T-helper 1 cell treated with Interleukin-12 subunit alpha and Interleukin-12 subunit beta and Interleukin-4 antibody, amounts not matched to agents 30 ng/mL and 1 ng/mL, for 36 hours (primary cell): ENCODE measurements around the gene RAB9B. TPM values are rescaled to one million over a fixed set of nuclear protein-coding genes. Genes with fewer than 3 reads are reported as not detected.
"Not testable (repeated sequence)": the region's sequence is repeated elsewhere in the genome, so short reads cannot be mapped to it uniquely, and the experiment has no call there.

Source experiments
- intact Hi-C: fragments of 100-400 bp; cut with micrococcal nuclease; formaldehyde crosslinking; loops from one replicate; pipeline ENCODE4 v1.15.1; 2024
- total RNA-seq: library from RNA; stranded (reverse); gene quantifications from 2 replicates; pipeline ENCODE4 v1.2.3, GENCODE V29; 2022

RAB9B gene, protein sequence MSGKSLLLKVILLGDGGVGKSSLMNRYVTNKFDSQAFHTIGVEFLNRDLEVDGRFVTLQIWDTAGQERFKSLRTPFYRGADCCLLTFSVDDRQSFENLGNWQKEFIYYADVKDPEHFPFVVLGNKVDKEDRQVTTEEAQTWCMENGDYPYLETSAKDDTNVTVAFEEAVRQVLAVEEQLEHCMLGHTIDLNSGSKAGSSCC
- total RNA-seq = 0.56 and 0.64 TPM in 2 replicates

DNA sequence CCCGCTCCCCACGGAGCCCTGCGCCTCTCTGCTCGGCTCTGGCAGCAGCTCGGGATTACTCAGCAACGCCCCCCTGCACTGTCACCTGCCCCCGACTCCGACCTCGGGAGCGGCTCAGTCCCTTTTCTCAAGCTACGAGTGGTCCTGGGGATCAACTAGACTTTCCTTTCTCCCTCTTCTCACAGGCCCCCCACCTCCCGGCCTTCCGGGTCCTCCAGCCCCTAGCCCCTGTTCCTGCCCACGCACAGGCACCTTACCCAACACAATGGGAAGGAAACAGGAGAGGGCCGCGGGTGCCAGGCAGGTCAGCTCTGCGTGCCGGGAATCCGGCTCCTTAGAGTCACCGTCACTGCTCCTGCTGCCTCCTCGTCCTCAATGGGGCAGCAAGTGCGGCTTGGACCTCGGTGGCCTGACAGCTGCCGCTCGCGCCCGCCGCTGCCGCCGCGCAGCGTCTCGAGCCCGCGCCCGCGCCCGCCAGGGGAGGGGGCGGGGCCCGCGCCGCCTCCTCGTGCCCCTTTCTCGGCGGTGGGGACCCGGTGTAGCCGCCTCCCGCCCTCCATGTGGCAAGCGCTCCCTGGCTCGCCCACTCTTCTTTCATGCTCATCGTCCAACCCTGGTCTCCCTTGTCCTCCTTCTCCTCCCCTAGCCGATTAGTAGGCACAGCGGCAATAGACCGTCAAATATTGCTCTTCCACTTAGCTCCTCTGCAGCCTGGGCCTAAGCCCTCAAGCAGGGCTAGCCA lies at the start of gene RAB9B:
Gene RAB9B, minus strand, starts transcription at position 455 of the 742 bp plus-strand sequence. CDS start 6,473 bp downstream, outside the sequence.
- intact Hi-C loops = loop anchor here (5.0 kb wide), 2 partner anchors 85 to 145 kb away; partner anchors contain the start of gene MORF4L2

DNA sequence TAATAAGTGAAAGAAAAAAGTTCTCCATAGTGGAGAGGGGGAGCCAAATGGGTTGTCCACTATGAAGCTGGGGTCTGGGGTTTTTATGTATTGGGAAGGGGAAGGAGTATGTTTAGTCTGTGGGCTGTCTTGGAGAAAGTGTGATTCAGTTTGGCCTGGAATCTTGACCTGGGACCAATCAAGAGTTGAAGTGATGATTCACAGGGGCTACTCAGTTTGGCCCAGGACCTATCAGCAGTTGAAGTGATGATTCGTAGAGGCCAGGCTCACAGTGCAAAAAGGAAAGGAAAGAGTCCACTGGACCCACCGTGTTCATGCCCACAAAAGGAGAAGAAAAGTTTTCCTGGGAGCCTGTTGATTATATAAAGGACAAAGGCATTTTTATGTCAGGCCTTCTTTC lies 47.3 kb upstream of the RAB9B start:
- intact Hi-C loops = no loop called here

DNA sequence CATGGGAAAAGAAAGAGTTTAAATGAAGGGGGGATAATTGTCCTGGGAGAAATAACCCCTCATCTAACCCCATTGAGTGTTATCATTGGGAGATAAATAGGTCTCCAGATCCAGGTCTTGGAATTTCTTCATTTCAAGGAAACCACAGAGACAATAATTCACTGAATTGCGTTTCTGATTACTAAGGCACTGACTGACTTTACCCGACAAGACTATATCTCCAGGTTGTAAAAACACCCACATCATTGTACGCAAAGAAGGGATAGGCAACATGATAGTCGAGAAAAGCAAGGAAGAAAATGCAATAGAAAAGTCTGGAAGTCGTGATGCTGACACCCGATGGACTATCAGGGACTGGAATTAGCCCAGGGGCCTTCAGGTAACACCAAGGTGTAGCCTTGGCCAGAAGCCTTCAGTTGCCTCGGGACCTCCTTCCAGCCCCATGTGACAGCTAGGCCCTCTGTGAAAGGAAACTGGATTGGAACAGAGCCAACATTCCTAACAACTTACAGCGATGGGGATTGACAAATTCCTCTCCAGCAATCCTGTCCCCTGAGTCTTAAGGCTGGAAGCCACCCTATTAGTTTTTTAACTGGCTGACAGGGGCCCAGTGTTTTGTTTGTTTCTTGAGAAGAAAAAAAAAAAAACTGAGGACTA lies 46.5 kb upstream of the RAB9B start:
- intact Hi-C loops = no loop called here

DNA sequence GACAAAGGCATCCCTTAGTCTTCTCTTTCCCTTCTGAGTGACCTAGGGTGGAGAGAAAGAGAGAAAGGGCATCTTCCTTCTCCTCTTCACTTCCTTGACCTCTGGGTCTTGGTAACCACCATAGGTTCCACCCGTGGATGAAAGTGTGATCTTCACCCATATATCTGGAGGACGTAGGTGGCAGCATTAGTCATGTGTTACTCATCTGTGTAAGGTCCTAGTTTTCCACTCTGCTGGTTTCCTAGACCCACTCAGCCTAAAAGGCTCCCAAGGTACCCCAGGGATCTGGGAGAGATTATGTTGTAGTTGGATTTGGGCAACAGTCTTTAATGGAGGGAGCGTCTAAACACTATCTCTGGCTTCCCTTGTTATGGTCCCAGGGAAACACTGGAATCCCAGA lies 45.5 kb upstream of the RAB9B start:
- intact Hi-C loops = no loop called here

DNA sequence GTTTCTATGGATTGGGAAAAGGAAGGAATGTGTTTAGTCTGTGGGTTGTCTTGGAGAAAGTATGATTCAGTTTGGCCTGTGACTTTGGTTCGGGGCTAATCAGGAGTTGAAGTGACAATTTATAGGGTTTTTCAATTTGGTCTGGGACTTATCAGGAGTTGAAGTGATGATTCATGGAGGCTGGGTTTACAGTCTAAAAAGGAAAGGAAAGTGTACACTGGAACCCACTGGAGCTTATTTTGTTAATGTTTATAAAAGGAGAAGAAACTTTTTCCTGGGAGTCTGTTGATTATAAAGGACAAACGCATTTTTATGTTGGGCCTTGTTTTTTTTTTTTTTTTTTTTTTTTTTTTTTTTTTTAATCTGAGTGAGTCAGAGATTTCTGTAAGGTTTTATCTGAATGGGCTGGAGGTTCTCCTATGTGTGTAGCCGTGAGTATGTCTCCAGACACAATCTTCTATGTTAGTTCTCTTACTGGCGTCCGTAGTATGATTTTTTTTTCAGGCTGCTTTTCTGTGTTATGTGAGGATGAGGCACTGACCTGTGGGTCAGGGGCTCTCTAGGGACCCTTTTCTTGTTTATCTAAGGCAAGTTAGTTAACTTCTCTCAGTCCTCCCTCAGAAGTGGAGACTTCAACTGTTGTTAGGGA lies 33.0 kb upstream of the RAB9B start:
- intact Hi-C loops = no loop called here

DNA sequence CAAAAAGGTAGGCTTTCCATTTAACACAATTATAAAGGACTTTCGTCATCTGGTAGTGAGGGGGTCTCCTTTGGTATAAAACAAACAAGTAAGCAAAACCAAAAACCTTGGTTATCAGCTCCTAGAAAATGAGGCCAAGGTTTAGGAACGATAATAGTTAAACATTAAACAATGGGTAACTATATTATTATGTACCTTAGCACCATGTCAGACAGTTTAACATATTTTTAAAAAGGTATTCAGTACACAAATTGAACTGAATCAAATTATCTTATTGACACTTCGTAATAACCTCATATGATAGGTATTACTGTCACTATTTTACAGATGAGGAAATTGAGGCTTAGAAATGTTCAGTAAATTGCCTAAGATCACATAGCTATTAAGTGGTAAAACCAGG lies 32.1 kb upstream of the RAB9B start:
- intact Hi-C loops = no loop called here

- intact Hi-C loops = no loop called here
Measured at GRCh38 chrX:103861200-103861599, 29.1 kb upstream of the RAB9B start.

DNA sequence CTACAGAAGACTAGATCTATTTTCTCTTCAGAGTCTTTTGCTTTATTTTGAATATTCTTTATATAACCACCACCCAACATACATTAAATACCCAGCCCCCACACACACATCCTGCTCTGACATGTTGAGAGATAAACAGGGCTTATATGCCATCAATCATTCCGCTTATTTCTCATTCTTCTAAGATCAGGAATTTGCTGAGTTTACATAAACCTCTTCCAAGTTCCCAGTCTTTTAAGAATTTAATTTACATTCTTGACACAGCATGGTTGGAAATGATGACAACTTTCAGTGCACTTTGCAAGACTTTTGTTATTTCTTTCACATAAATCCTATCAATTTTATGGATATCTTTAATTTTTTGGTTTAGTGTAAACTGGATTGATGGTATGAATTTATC lies 17.5 kb upstream of the RAB9B start:
- intact Hi-C loops = no loop called here

DNA sequence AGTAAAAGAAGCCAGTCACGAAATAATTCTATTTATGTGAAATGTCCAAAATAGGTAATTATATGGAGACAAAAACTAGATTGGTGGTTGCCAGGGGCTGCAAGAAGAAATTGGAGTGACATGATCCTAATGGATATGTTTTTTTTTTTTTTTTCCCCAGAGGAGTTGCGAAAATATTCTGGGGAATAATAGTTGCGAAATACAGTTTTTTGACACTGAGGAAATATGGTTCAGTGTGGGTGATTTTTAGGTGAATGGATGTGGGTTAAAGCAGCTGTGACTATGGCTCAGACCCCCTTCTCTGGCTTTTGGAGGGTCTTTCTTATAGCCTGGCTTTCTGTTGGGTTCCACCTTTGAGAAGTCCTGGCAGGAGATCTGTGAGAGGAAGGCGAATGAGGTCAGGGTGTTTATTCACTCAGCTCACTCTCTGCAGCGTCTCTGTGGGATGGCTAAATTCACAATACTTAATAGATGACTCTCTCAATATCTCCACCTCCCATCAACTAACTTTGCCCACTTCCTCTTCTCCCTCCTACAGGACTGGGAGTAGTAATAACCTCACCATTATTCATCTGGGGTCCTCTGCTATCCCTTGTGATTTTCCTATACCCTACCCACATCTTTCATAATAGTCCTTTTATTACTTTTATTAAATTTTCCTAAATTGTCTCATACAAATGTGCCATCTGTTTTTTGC lies 15.3 kb upstream of the RAB9B start:
- intact Hi-C loops = no loop called here

- intact Hi-C loops = no loop called here
Measured at GRCh38 chrX:103846386-103846785, 14.3 kb upstream of the RAB9B start.

DNA sequence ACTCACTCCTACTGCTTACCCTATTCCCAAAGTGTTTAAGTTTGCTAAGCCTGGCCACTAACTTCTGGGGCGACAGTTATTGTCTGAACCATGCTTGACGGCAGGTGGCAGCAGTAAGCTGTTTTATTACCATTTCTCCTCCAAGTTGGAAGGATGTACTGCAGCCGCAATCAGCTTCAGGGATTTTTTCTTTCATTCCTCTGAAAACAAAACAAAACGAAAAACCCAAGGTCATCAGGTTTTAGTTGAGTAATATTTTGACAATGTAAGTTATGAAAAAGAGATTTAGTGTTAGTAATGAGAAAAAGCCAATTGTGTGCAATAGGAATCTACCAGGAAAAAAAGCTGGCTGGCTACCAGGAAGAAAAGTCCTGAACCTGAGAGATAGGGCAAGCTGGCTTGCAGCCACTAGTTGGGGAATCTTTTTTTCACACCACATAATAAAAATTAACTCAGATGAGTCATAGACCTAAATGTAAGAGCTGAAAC lies 13.2 kb upstream of the RAB9B start:
- intact Hi-C loops = loop anchor here (1.0 kb wide), 5 partner anchors 74 to 291 kb away; no protein-coding TSS in a partner anchor

GRCh38 chrX:103839404-103839803 lies 7.3 kb upstream of the RAB9B start:
- intact Hi-C loops = no loop called here

DNA sequence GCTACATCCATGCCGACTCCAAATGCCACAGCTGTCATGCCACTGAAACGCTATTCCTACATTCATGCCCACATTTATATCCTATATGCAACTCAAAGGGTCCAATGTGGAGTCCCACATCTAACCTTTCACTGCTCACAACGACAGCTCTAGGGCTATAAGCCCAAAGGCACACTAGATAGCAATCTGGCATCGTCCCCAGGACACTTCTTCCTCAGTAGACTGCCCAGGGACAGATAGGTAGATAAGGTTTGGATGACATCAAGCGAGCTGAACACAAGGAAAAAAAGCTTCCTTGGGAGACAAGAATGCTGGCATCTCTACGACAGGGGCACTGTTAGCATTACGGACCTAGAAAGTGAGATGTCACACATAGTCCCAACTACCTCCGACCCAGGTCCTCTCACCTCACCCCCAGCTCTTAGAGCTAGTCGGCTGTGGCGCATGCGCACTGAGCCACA lies 685 bp downstream of the RAB9B start:
- intact Hi-C loops = loop anchor here (5.0 kb wide), 2 partner anchors 86 to 144 kb away; partner anchors contain the start of gene MORF4L2

- intact Hi-C loops = loop anchor here (5.0 kb wide), 2 partner anchors 86 to 144 kb away; partner anchors contain the start of gene MORF4L2
Measured at GRCh38 chrX:103830848-103831247, 1.2 kb downstream of the RAB9B start.

GRCh38 chrX:103828529-103828928 lies 3.5 kb downstream of the RAB9B start:
- intact Hi-C loops = no loop called here

GRCh38 chrX:103825881-103826280 lies 6.2 kb downstream of the RAB9B start:
- intact Hi-C loops = no loop called here

DNA sequence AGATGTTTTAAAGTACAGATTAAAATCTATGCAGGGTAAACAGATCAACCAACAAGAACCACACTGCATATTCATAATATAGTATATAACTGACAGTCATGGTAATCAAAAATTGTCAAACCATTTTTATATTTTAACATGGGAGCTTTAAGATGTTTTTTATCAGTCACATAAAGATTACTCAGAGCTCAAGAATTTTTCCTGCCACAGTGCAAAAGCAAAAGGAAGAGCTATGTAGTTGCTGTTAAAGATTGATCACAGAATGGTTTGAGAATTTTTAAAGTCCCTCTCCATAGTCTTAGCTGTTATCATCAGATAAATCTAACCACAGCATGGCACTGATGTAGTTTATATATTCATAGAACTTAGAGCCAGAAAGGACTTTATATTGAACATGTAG lies 8.5 kb downstream of the RAB9B start:
- intact Hi-C loops = no loop called here

- intact Hi-C loops = not testable (repeated sequence)
Measured at GRCh38 chrX:103820802-103821201, 11.3 kb downstream of the RAB9B start.

- intact Hi-C loops = loop anchor here (5.0 kb wide), 2 partner anchors 332 to 602 kb away; partner anchors contain the start of gene BEX4
Measured at GRCh38 chrX:103818842-103819619, 13.0 kb downstream of the RAB9B start.

DNA sequence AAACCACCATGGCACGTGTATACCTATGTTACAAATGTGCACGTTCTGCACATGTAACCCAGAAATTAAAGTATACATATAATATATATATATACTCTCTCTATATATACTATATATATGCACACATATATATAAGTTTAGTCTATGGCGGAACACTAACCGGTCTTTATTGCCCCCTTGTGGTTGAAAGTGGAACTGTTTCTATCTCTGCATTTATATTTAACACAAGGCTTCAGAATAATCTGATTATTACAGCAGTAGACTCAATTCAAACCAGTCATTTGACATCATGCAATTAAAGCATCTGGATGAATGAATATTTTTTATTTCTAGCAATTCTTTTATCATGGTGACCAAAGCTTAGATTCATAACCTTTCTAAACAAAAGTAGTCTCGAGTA lies 14.6 kb downstream of the RAB9B start:
- intact Hi-C loops = loop anchor here (1.0 to 5.0 kb wide), 4 partner anchors 106 to 600 kb away; partner anchors contain the start of gene BEX4
